HCT116 (cell line): ENCODE results near the gene ETS2. TPM values are rescaled to one million over a fixed set of nuclear protein-coding genes. Genes with fewer than 3 reads are reported as not detected.

Source experiments
- ATAC-seq: fragments of 200-7000 bp; cut with Tn5 transposase; 2 replicates; pipeline ENCODE4 v1.9.1; 2020; ENCODE audit warnings: mild to moderate bottlenecking, moderate library complexity
- BruUV-seq: library from RNA; stranded (reverse); fragments of 400-500 nt; replicated peaks from 2 replicates; lab custom pipeline; 2021; lab: Mats Ljungman, UMichigan
- CTCF ChIA-PET: fragments of 300-600 bp; sonication (Branson Sonifier 250); formaldehyde crosslinking; loops from one replicate; lab custom pipeline; 2021; ENCODE audit warnings: antibody characterized with exemption; lab: Charles Lee
- POLR2A ChIA-PET: fragments of 300-600, 350-600 bp; sonication (Branson Sonifier 250); formaldehyde crosslinking; loops from one replicate; lab custom pipeline; 2021; ENCODE audit warnings: antibody characterized with exemption; lab: Charles Lee
- RAD21 ChIA-PET, 2 experiments: fragments of 300-600 bp; sonication (Branson Sonifier 250); formaldehyde crosslinking; loops; one replicate each; lab custom pipeline; 2023; ENCODE audit warnings: low total read pairs in 2 of 2; ENCODE audit not compliant: uncharacterized antibody in 2 of 2, unreplicated experiment in 2 of 2, low non-redundant PET in 1 of 2; lab: Charles Lee
- DNase-seq: peaks from one replicate; pipeline ENCODE4 v3.0.0-alpha.2; 2010; ENCODE audit warnings: low read depth, low spot score
- H2AFZ ChIP-seq: fragments of 200-600 bp; shearing (Covaris generic), sonication (generic); 2 replicates; pipeline ENCODE4 v1.6.1; 2017; ENCODE audit warnings: low read depth, mixed run types, mixed read lengths, antibody characterized with exemption, low read length; ENCODE audit not compliant: poor library complexity, severe bottlenecking
- H3K27ac ChIP-seq: 2 replicates; pipeline ENCODE4 v1.5.1; 2012; ENCODE audit warnings: low read depth, low read length
- H3K27me3 ChIP-seq: fragments of 200-600 bp; sonication (generic); 2 replicates; pipeline ENCODE4 v1.6.1; 2016; ENCODE audit warnings: mixed run types, low read length, mixed read lengths; ENCODE audit not compliant: insufficient read depth
- H3K36me3 ChIP-seq, 2 experiments: fragments of 200-500 bp in 1 of 2; fragments of 200-600 bp in 1 of 2; sonication (Bioruptor generic) in 1 of 2; sonication (generic) in 1 of 2; 2 replicates each; pipeline versions ENCODE4 v1.5.1 to v1.6.1; 2014 to 2016; ENCODE audit warnings: low read length in 2 of 2, inconsistent platforms in 1 of 2, mixed read lengths in 1 of 2, mixed run types in 1 of 2; ENCODE audit not compliant: insufficient read depth in 2 of 2, control insufficient read depth in 1 of 2
- H3K4me1 ChIP-seq, 2 experiments: fragments of 200-600 bp in 1 of 2; sonication (generic) in 1 of 2; 2 replicates each; pipeline versions ENCODE4 v1.5.1 to v1.6.1; 2012 to 2017; ENCODE audit warnings: low read length in 2 of 2, inconsistent platforms in 1 of 2, mild to moderate bottlenecking in 1 of 2, mixed read lengths in 1 of 2, mixed run types in 1 of 2, moderate library complexity in 1 of 2; ENCODE audit not compliant: insufficient read depth in 2 of 2, control insufficient read depth in 1 of 2
- H3K4me2 ChIP-seq: fragments of 200-600 bp; sonication (generic); 2 replicates; pipeline ENCODE4 v1.6.1; 2017; ENCODE audit warnings: mixed run types, low read length, mixed read lengths
- H3K4me3 ChIP-seq, 2 experiments: fragments of 200-600 bp in 1 of 2; sonication (generic) in 1 of 2; replicated peaks in 1 of 2; 2 replicates each; pipeline ENCODE4 v1.5.1; 2011 to 2016; ENCODE audit warnings: low read length in 2 of 2, control low read depth in 1 of 2, low read depth in 1 of 2, mild to moderate bottlenecking in 1 of 2, mixed read lengths in 1 of 2, mixed run types in 1 of 2
- H3K79me2 ChIP-seq: fragments of 200-600 bp; sonication (generic); 2 replicates; pipeline ENCODE4 v1.6.1; 2017; ENCODE audit warnings: mild to moderate bottlenecking, mixed run types, low read length, moderate library complexity, mixed read lengths; ENCODE audit not compliant: insufficient read depth
- H3K9ac ChIP-seq: fragments of 200-600 bp; sonication (generic); 2 replicates; pipeline ENCODE4 v1.6.1; 2016; ENCODE audit warnings: low read length, mixed read lengths
- H3K9me2 ChIP-seq: fragments of 200-600 bp; sonication (generic), shearing (Covaris generic); 2 replicates; pipeline ENCODE4 v1.6.1; 2017; ENCODE audit warnings: mixed run types, mild to moderate bottlenecking, moderate library complexity; ENCODE audit not compliant: insufficient read depth
- H3K9me3 ChIP-seq, 2 experiments: fragments of 200-500 bp in 1 of 2; fragments of 200-600 bp in 1 of 2; sonication (Bioruptor generic) in 1 of 2; sonication (generic) in 1 of 2; 2 replicates each; pipeline ENCODE4 v1.6.1; 2014 to 2017; ENCODE audit warnings: low read length in 2 of 2, mixed read lengths in 2 of 2, inconsistent platforms in 1 of 2, low read depth in 1 of 2, mild to moderate bottlenecking in 1 of 2, mixed run types in 1 of 2, moderate library complexity in 1 of 2; ENCODE audit not compliant: control insufficient read depth in 1 of 2, insufficient read depth in 1 of 2
- H4K20me1 ChIP-seq: fragments of 200-600 bp; sonication (generic), shearing (Covaris generic); 2 replicates; pipeline ENCODE4 v1.6.1; 2017; ENCODE audit warnings: mixed run types, mild to moderate bottlenecking, moderate library complexity; ENCODE audit not compliant: insufficient read depth
- ATF3 ChIP-seq: IDR thresholded peaks from 2 replicates; pipeline ENCODE4 v1.6.1; 2012
- CTCF ChIP-seq, 3 experiments: fragments of 200-600 bp in 1 of 3; sonication (generic) in 1 of 3; IDR thresholded peaks in 2 of 3; conservative IDR thresholded peaks in 1 of 3; 2 replicates each; pipeline ENCODE4 v1.5.1; 2012 to 2017; ENCODE audit warnings: low read depth in 2 of 3, low read length in 2 of 3, antibody characterized with exemption in 1 of 3, borderline replicate concordance in 1 of 3, control low read depth in 1 of 3, mild to moderate bottlenecking in 1 of 3, mixed read lengths in 1 of 3, mixed run types in 1 of 3, moderate library complexity in 1 of 3; ENCODE audit not compliant: insufficient read depth in 1 of 3
- EZH2 ChIP-seq: fragments of 200-600 bp; sonication (generic); IDR thresholded peaks from 2 replicates; pipeline ENCODE4 v1.6.1; 2017; ENCODE audit warnings: antibody characterized with exemption, mixed run types
- FOSL1 ChIP-seq: IDR thresholded peaks from 2 replicates; pipeline ENCODE4 v1.6.1; 2012; ENCODE audit warnings: low read depth
- RAD21 ChIP-seq: IDR thresholded peaks from 2 replicates; pipeline ENCODE4 v1.6.1; 2012; ENCODE audit warnings: low read depth, mild to moderate bottlenecking
- REST ChIP-seq: IDR thresholded peaks from 2 replicates; pipeline ENCODE4 v1.6.1; 2012; ENCODE audit warnings: low read depth
- intact Hi-C: fragments of 100-400 bp; cut with micrococcal nuclease; formaldehyde crosslinking; loops from 2 replicates; pipeline ENCODE4 v1.10.0; 2022
- total RNA-seq: library from RNA; stranded (reverse); gene quantifications from one replicate; pipeline ENCODE4 v1.2.1, GENCODE V29; 2021; ENCODE audit not compliant: unreplicated experiment

ETS2 gene
- total RNA-seq, 1 experiment from 2014 or later, result 32.9 TPM

- no TSS peak for BruUV-seq
- Histone ChIP-seq H3K9ac (no peak overlapping the region), H2AFZ (no peak overlapping the region), H3K4me3 (no peak overlapping the region), H3K4me2 (no peak overlapping the region), H4K20me1 (no peaks in the 10 kb centered on the region), H3K9me3 (peaks cover 6 to 15% of the 10 kb centered on the region in 2 experiments; a peak in 1 of 4 replicates), H3K27me3 (no peaks in the 10 kb centered on the region), H3K36me3 (no peaks in the 10 kb centered on the region), H3K79me2 (no peaks in the 10 kb centered on the region), H3K27ac (no peak overlapping the region), H3K9me2 (no peaks in the 10 kb centered on the region), H3K4me1 (peaks cover 20 to 34% of the 10 kb centered on the region in 2 experiments)
- no peak for TF ChIP-seq REST
- no peak for TF ChIP-seq EZH2
- TF ChIP-seq RAD21, result no peak
- TF ChIP-seq FOSL1, result no peak
- no peak for TF ChIP-seq CTCF (IDR thresholded peaks at IDR 0.05 in 2 of 3, conservative IDR thresholded peaks at IDR 0.05 in 1 of 3; ENCODE audit: borderline replicate concordance in 1 of 3, insufficient read depth in 1 of 3, low read depth in 2 of 3, low read length in 2 of 3)
- TF ChIP-seq ATF3, result no peak
- ATAC-seq (no peak), DNase-seq (no peak)
- intact Hi-C loops, result no loop called here
- RAD21 ChIA-PET, result no interaction called here
- CTCF ChIA-PET, result no interaction called here
- POLR2A ChIA-PET, result no interaction called here
Measured at GRCh38 chr21:38777531-38777930, 28.2 kb upstream of the ETS2 start.
